HG02623 (cell line): ENCODE results near the gene PSMD9.
A peak's percentile ranks its signal among the peaks of the same experiment; 100 is the strongest.
"Not testable (repeated sequence)": the region's sequence is repeated elsewhere in the genome, so short reads cannot be mapped to it uniquely, and the experiment has no call there.

Source experiments
- ATAC-seq: cut with Tn5 transposase; IDR thresholded peaks from one replicate; pipeline ENCODE4 v1.9.1; 2021; ENCODE audit warnings: moderate library complexity; ENCODE audit not compliant: unreplicated experiment

PSMD9 gene

GRCh38 chr12:121888478-121889273 lies at the start of gene PSMD9:
TSS of gene PSMD9 (plus strand) at chr12:121888790. CDS start at chr12:121888857, 67 bp downstream.
- peak; percentile 89 for ATAC-seq

GRCh38 chr12:121839106-121839992 lies 49.2 kb upstream of the PSMD9 start:
- peak; percentile 94 for ATAC-seq

GRCh38 chr12:121839993-121840761 lies 48.4 kb upstream of the PSMD9 start:
- ATAC-seq = no peak

- no peak for ATAC-seq
Measured at GRCh38 chr12:121843236-121843982, 45.2 kb upstream of the PSMD9 start.

GRCh38 chr12:121845701-121846100 lies 42.9 kb upstream of the PSMD9 start:
- no peak for ATAC-seq

GRCh38 chr12:121849211-121849610 lies 39.4 kb upstream of the PSMD9 start:
- ATAC-seq = no peak

GRCh38 chr12:121849665-121850064 lies 38.9 kb upstream of the PSMD9 start:
- no peak for ATAC-seq

- not testable (repeated sequence) for ATAC-seq
Measured at GRCh38 chr12:121852392-121852791, 36.2 kb upstream of the PSMD9 start.

GRCh38 chr12:121857322-121858246 lies 31.0 kb upstream of the PSMD9 start:
- ATAC-seq = no peak

- no peak for ATAC-seq
Measured at GRCh38 chr12:121858318-121858661, 30.3 kb upstream of the PSMD9 start.

- ATAC-seq = no peak
Measured at GRCh38 chr12:121858662-121859572, 29.7 kb upstream of the PSMD9 start, which contains the start of gene HPD. TSS of gene HPD (minus strand) at chr12:121858859. CDS start at chr12:121858823, 36 bp downstream.

GRCh38 chr12:121860257-121860656 lies 28.3 kb upstream of the PSMD9 start:
- no peak for ATAC-seq

- ATAC-seq = not testable (repeated sequence)
Measured at GRCh38 chr12:121860699-121861098, 27.9 kb upstream of the PSMD9 start.

- no peak for ATAC-seq
Measured at GRCh38 chr12:121861636-121862254, 26.8 kb upstream of the PSMD9 start.

- ATAC-seq = no peak
Measured at GRCh38 chr12:121866331-121866730, 22.3 kb upstream of the PSMD9 start.

GRCh38 chr12:121869229-121869628 lies 19.4 kb upstream of the PSMD9 start:
- not testable (repeated sequence) for ATAC-seq

GRCh38 chr12:121871467-121871866 lies 17.1 kb upstream of the PSMD9 start:
- no peak for ATAC-seq
